A204.1 (cell line): ENCODE results near the gene P2RY8.
"Not testable (repeated sequence)": the region's sequence is repeated elsewhere in the genome, so short reads cannot be mapped to it uniquely, and the experiment has no call there.

ENCODE experiments used
- FAIRE-seq: peaks from 2 replicates; lab custom pipeline; 2012; peaks lifted over from hg19 to GRCh38; lab: Jason Lieb, UNC

P2RY8 gene

DNA sequence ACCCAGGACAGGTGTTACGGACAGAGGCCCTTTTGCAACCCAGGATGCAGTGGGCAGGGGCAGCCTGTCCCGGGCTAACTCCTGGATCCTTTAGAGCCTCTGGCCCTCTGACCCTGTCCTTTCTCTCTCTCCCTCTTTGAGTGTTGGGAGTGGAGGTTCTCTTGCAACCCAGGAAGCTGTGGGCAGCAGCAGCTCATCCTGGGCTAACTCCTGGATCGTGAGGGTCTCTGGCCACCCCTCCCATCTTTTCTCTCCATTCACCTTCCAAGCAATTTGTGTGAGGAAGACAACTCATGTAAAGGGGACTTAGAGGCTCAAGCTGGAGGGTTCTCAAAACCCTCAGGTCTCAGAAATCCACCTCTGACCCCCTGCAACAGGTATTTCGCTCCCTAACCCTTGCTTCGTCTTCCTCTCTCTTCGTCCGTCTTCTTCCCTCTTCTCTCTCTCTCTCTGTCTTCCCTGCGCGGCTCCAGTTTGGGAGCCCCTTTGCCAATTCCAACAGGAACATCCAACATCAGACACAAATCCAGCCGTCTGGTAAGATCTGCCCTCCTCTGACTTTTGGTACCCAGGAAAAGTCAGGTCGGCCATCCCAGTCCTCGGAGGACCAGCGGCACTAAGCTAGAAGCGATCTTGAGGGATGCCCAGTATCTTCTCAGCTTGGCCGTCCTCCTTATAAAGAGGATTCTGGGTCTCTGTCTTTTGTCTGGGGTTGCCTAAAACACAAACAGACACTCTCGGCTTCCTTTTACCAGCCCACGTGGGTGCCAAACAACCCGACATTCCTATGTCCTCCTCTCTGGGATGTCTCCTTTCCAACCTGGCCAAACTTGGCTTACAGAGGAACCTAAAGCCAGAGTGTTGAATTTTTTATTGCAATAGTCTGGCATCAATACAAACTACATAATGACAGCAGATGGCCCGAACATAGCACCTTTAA is 92.2 kb downstream of the P2RY8 start:
- FAIRE-seq, result no peak

DNA sequence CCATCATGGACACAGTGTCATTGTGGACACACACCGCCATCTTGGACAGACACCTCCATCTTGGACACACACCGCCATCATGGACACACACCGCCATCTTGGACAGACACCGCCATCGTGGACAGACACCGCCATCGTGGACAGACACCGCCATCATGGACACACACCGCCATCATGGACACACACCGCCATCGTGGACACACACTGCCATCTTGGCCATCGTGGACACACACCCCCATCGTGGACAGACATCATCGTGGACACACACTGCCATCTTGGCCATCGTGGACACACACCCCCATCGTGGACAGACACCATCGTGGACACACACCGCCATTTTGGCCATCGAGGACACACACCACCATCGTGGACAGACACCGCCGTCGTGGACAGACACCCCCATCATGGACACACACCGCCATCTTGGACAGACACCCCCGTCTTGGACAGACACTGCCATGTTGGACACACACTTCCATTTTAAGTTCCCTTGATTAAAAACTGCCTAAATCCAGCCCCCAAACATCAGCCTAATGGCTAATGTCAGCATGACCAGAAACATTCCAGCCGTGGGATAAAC is 93.4 kb downstream of the P2RY8 start:
- FAIRE-seq, result no peak

DNA sequence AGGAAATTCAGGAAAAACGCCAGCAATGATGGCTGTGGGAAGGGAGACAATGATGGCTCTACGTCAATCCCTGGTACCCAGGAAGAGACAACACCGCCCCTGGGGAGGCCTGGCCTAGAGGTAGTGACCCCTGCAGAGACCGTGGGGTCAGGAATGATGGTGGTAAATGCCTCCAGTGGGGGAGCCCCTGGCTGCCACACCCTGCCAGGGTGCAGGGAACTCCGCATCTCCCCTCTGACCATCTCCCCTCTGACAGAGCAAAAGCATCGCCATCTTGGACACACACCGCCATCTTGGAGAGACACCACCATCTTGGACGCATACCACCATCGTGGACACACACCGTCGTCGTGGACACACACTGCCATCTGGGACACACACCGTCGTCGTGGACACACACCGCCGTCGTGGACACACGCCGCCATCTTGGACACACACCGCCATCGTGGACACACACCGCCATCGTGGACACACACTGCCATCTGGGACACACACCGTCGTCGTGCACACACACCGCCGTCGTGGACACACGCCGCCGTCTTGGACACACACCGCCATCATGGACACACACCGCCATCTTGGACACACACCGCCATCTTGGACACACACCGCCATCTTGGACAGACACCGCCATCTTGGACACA is 94.1 kb downstream of the P2RY8 start:
- FAIRE-seq, result no peak

DNA sequence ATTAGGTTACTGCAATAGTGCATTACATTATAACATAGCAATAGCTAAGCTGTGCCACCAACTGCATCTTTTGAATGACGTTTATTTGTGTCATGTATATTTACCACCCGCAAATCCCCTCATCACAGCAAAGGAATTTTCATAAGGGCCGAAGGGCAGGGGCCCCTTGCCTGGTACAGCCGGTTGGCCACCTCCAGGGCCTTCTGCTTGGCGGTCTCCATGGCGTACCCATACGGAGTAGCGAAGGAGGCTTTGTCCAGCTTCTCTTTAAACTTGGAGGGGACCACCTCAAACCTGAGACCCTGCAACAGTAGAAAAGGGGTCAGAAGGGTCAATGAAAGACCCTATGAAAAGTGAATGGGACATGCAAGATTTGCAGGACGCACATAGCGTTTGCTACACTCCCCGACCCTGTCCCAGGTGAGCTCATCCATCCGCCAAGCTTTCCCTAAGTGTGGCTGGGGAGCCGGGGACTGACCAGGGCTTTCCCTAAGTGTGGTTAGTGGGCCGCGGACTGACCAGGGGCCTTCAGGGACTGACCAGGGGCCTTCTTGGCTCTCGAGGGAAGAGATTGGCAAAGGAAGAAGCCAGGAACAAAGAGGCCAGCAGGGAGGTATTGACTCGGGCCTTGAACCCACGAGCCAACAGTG is 94.8 kb downstream of the P2RY8 start:
- no peak for FAIRE-seq

DNA sequence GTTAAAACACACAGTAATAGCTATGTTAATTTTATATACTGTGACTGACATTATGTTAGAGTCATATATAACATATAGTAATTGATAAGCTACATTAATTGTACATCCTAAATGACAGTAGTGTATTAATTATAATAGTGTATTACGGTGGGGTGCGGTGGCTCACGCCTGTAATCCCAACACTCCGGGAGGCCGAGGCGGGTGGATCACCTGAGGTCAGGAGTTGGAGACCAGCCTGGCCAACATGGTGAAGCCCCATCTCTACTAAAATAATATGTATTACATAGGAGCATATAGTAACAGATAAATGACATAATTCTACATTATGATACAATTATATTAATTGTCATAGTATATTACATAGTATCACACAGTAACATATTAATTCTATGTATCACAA is 96.5 kb downstream of the P2RY8 start:
- FAIRE-seq, result no peak

DNA sequence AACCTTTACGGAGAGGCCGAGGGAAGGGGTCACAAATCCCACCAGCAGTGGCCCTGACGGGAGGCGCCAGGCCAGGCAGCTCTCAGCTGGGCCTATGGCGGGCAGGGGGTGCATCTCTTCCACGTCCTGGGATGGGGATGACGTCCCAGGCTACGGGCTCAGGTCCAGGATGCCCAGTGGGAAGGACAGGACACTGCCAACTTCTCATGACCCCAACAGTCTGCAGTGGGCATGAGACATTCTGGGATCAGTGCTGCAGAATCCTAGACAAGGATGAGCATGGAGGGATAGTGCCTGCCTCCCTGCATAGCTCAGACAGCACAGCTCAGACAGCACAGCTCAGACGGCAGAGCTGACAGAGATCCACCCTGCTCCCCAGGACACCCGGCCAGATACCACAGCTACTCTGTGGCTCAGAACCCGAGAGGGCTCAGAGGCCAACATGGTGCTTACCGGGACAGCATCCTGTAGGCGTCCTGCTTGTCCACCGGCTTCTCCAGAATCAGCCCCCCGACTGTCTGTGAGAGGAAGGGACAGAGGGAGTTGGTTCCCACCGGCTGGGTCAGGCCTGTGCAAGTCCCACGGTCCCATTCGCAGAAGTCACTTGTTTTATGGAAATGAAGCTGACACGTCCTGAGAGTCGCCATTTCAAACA is 101.6 kb downstream of the P2RY8 start:
- no peak for FAIRE-seq

DNA sequence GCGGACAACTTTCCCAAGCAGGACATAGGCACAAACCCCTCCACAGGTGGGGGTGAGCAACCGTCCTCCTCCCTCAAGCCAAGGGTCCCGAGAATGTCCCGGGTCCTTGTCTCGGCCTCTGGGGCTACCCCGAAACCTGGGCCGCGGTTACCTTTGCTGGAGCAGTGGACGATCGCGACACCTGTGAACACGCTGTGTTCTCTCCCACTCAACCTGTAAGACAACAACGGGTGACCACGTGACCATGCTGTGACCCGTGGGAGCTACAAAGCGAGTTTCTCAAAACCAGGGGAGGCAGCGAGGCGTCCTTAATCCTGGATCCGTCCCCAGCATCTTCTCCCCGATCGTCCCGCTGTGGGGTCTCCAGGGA is 102.1 kb downstream of the P2RY8 start:
- no peak for FAIRE-seq

DNA sequence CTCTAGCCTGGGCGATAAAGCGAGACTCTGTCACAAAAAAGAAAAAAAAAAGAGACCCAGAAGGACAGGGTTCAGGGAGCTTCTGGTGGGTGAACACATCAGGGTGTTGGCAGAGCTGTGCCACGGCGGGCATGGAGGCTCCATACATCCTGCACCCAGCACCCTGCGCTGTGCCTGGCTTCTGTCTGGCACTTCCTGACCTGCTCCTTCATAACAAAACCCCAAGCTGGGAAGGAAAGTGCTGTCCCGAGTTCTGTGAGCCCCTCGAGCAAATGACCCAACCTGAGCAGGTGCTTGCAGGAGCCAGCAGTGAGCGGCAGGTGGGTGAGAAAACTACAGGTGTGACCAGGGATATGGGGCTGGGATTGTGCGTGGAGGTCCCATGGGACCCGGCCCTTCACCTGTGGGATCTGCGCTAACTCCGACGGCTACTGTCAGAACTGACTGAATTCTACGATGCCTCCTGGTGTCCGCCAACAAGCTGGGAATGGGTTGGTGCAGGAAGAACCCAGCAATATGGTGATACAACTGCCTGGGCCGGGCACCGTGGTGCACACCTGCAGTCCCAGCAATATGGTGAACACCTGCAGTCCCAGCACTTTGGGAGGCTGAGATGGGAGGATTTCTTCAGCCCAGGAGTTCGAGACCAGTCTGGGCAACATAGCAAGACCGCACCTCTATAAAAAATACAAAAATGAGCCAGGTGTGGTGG is 103.2 kb downstream of the P2RY8 start:
- FAIRE-seq, result no peak

DNA sequence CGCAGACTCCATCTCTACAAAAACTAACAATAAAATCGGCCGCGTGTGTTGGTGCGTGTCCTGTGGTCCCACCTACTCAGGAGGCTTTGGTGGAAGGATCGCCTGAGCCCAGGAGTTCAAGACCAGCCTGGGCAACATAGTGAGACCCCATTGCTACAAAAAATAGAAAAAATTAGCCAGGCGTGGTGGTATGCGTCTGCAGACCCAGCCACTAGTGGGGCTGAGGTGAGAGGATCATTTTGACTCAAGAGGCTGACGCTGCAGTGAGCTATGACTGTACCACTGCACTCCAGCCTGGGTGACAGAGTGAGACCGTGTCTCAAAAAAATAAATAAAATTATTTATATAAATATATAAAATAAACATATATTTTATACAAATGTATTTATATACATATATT is 106.5 kb downstream of the P2RY8 start:
- no peak for FAIRE-seq

DNA sequence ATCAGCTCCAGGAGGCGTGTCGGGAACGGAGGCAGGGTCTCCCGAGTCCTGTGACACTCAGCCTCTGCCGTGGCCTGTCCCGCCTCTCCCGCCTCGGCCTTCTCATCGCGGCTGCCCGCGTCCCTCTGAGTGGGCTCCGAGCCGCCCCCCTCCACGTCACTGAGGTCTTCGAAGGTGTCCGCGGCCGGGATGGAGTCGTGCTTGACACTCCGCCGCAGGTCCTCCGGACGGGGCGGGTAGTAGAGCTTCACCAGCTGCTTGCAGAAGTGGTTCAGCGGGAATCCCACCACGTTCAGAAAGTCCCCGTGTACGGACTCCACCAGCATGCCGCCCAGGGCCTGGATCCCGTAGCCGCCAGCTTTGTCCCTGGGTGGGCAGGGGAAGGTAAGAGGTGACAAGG is 109.2 kb downstream of the P2RY8 start:
- no peak for FAIRE-seq

DNA sequence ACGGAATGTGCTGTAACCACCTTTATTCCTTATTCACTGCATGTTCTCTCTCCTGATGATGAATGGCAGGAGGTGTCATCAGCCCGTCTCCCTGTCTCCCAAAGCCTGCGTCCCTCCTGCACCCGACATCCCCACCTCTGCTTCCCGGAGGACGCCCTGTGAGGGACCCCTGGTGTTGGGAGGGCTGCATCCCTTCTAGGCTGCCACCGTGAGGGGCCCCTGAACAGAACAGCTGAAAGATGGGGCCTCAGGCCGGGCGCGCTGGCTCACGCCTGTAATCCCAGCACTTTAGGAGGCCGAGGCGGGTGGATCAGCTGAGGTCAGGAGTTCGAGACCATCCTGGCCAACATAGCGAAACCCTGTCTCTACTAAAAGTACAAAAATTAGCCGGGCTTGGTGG is 110.7 kb downstream of the P2RY8 start:
- not testable (repeated sequence) for FAIRE-seq

DNA sequence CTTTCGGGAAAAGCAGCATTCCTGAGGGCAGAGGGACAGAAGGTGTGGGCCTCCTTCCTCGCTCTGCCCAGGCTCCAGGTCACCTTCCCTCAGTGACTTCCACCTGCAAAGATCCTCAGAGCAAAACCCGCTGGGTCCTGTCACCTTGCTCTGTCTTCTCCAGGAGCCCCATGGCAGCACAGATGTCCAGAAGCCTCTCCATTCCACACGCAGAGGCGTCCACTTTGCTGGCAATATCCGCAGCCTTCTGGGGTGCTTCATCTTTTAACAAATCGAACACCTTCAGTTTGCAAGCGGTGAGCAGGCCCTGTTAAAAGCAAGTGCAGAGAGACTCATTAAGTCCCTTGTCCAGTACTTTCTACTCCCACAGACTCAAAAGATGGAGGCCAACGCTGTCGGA is 111.6 kb downstream of the P2RY8 start:
- no peak for FAIRE-seq

DNA sequence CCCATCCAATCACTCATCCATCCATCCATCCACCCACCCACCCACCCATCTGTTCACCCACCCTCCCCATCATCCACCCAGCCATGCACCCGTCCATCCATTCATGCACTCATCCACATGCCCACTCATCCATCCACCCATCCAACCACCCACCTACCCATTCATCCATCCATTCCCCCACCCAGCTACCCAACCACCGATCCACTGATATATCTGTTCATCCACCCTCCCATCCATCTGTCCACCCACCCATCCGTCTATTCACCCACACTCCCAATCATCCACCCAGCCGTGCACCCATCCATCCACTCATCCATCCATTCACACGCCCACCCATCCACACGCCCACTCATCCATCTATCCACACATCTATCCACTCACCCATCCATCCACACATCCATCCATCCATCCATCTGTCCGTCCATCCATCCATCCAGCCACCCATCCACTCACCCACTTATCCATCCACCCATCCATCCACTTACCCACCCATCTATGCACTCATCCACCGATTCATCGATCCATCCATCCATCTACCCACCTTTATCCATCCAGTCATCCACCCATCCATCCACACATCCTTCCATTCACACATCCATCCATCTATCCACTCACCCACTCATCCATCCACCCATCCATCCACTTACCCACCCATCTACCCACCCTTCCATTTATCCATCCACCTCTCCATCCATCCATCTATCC is 112.7 kb downstream of the P2RY8 start:
- FAIRE-seq, result no peak

DNA sequence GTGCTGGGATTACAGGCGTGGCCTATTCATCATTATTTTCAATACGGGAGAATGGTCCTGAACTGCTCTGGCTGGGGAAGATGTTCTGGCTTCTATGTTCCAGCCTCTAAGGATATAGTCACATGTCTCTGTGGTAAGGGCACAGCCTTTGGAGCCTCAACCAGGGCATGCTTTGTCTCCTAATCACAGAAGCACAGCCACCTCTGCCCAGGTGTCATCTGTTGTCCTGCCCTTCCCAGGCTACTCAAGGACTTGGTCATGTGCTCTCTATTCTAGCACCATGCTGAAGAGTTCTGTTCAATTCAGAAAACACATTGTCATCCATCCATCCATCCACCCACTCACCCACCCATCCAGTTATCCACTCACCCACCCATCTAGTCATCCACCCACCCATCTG is 113.8 kb downstream of the P2RY8 start:
- FAIRE-seq, result no peak

DNA sequence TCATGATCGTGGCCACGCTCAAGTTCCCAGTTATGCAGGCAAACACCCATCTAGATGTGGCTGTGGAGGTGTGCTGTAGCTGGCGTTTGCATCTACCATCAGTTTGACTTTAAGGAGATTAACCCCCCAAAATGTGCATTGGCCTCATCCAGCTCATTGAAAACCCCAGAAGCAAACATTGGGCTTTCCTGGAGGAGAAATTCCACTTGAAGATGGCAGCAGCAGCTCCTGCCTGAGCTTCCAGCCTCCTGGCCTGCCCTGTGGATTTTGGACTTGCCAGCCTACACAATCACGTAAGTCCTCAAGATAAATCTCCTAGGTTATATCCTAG is 114.9 kb downstream of the P2RY8 start:
- no peak for FAIRE-seq

DNA sequence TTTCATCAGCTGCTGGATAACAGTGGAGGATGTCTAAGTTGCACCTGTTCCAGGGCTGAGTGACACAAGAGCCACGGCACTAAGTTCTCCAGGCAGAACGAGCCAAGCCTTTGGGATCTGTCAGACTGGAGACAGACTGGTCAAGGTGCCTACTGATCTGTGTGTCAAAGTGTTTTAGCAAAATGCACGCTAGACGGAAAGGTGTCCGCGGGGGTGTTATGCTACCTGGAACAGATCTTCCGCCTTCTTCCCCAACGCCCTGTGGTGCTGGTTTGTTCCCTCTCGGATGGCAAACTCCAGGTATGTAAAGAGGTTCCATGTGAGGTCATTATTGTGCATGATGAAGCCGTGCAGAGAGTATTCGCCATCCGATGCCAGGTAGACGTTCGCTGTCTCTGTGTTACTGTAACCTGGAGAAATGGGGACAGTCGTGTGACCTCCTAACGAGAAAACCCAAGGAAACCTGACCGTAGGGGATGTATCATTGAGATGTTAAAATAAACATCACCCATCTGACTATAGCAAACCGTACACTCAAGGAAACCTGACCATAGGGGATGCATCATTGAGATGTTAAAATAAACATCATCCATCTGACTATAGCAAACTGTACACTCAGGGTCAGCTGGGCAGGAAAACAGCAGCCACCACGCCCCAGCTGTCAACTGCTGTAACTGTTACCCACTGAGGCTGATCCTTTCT is 115.4 kb downstream of the P2RY8 start:
- FAIRE-seq, result no peak

DNA sequence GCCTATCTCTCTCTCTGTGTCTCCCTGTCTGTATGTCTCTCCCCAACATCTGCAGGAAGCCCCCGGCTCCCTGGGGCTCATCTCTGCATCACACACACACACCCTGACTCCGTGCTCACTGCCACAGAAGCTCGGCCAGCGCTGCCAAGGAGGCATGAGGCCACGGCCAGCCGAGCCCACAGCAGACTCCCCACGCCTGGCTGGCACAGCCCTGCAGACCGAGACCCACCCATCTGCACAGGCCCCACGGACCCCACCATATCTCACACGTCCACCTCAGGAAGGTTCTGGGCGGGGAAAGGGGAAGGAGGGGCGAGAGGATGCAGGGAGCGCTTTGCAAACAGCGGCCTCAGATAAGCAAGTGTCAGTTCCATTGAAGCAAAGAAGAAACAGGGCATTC is 116.6 kb downstream of the P2RY8 start:
- no peak for FAIRE-seq

DNA sequence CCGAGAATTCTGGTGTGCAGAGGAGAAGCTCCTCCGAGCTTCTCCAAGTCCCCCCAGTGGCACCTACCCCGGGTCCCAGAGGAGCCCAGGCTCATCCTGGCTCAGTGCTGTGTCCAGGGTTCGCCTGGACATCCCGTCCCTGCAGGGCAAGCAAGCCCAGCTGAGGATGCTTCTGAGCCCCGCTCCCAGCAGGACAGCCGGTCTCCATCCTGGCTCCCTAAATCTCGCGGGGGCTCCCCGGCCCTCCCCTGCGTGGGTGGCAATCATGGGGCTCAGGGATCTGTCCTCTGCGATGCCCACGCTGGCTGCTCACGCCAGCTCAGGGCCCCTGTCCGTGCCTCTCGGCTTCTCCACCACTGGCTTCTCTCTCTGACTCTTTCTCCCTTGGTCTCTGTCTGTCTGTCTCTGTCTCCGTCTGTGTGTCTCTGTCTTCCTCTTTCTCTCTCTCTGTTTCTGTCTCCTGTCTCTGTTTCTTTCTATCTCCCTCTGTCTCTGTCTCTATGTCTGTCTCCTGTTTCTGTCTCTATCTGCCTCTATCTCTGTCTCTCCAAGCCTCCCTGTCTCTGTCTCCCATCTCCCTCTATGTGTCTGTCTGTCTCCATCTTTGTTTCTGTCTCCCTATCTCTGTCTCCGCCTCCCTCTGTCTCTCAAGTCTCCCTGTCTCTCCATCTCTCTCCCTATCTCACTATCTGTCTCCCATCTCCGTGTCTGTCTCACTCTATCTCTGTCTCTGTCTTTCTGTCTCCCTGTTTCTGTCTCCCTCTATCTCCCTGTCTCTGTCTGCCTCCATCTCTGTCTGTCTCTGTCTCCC is 117.2 kb downstream of the P2RY8 start:
- no peak for FAIRE-seq

DNA sequence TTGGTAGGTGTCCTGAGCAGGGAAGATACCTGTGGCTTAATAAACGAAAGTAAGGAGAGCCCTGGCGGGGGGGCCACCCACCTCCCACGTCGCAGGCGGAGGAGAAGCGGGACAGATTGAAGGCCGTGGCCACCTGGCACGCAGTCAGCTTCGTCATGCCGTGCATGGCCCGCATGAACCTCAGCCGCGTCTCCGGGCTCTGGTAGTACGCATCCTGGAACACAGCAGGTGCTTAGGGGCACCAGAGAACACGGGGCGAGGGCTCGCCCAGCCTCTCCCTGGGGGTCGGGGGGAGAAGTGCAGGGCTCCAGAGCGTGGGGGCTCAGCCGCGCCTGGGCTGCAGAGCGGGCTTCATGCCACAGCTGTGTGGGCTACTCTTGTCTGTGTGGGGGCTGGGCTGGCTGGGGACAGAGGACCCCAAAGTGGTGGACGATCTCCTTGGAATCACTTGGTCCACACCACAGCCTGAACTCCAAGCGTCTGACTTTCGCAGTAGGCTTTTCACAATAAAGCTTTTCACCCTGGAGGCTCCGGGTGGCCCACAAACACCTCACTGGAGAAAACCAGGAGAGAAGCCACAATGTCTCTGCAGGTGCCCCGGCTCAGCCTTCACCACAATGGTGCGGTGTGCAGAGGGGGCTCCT is 118.0 kb downstream of the P2RY8 start:
- no peak for FAIRE-seq
